GM23338 (cell line): ENCODE data around the gene CAPNS2. TPM values are rescaled to one million over a fixed set of nuclear protein-coding genes. Genes with fewer than 3 reads are reported as not detected.

Experiments
- ATAC-seq: fragments of 200-7000 bp; cut with Tn5 transposase; 3 replicates; pipeline ENCODE4 v1.9.1; 2020
- DNase-seq: peaks from one replicate; pipeline ENCODE4 v3.0.0-alpha.2; 2015; ENCODE audit warnings: low spot score
- H2AFZ ChIP-seq: fragments of 200-600 bp; sonication (generic); 2 replicates; pipeline ENCODE4 v1.8.0; 2016; ENCODE audit warnings: antibody characterized with exemption, mild to moderate bottlenecking, moderate library complexity
- H3F3A ChIP-seq: fragments of 200-600 bp; sonication (generic); replicated peaks from 2 replicates; pipeline ENCODE4 v1.8.0; 2017; ENCODE audit warnings: antibody characterized with exemption, mixed run types, low read depth
- H3K27ac ChIP-seq: fragments of 200-600 bp; sonication (generic); 2 replicates; pipeline ENCODE4 v1.6.1; 2016; ENCODE audit warnings: low read depth
- H3K27me3 ChIP-seq: fragments of 200-600 bp; sonication (generic); 2 replicates; pipeline ENCODE4 v1.8.0; 2016; ENCODE audit warnings: mild to moderate bottlenecking, mixed run types, moderate library complexity; ENCODE audit not compliant: insufficient read depth
- H3K36me3 ChIP-seq: fragments of 200-600 bp; sonication (generic); 2 replicates; pipeline ENCODE4 v1.8.0; 2016; ENCODE audit warnings: mild to moderate bottlenecking; ENCODE audit not compliant: insufficient read depth
- H3K4me1 ChIP-seq: fragments of 200-600 bp; sonication (generic); 2 replicates; pipeline ENCODE4 v1.8.0; 2016; ENCODE audit warnings: mild to moderate bottlenecking, moderate library complexity; ENCODE audit not compliant: insufficient read depth
- H3K4me2 ChIP-seq: fragments of 200-600 bp; sonication (generic); 2 replicates; pipeline ENCODE4 v1.7.1; 2017; ENCODE audit warnings: mixed run types
- H3K4me3 ChIP-seq: fragments of 200-600 bp; sonication (generic); 2 replicates; pipeline ENCODE4 v1.6.1; 2016; ENCODE audit warnings: mixed run types
- H3K79me2 ChIP-seq: fragments of 200-600 bp; sonication (generic); replicated peaks from 2 replicates; pipeline ENCODE4 v1.8.0; 2017; ENCODE audit warnings: mild to moderate bottlenecking; ENCODE audit not compliant: insufficient read depth
- H3K9me2 ChIP-seq: fragments of 200-600 bp; sonication (generic); 2 replicates; pipeline ENCODE4 v1.8.0; 2017; ENCODE audit not compliant: insufficient read depth
- H4K20me1 ChIP-seq: fragments of 200-600 bp; sonication (generic); replicated peaks from 2 replicates; pipeline ENCODE4 v1.8.0; 2017; ENCODE audit warnings: mild to moderate bottlenecking; ENCODE audit not compliant: insufficient read depth
- H3K27ac Mint-ChIP-seq: 2 replicates; pipeline ENCODE4 v1.8.0; 2020; ENCODE audit warnings: inconsistent platforms, mild to moderate bottlenecking, moderate library complexity, mixed read lengths
- H3K27me3 Mint-ChIP-seq: 3 replicates; pipeline ENCODE4 v1.8.0; 2022; ENCODE audit warnings: low read depth, mild to moderate bottlenecking, moderate library complexity, mixed read lengths, inconsistent platforms; ENCODE audit not compliant: insufficient read depth, poor library complexity
- H3K36me3 Mint-ChIP-seq: 3 replicates; pipeline ENCODE4 v1.8.0; 2021; ENCODE audit warnings: low read depth, mild to moderate bottlenecking, inconsistent platforms, moderate library complexity, mixed read lengths
- H3K4me1 Mint-ChIP-seq: 3 replicates; pipeline ENCODE4 v1.8.0; 2020; ENCODE audit warnings: mild to moderate bottlenecking, inconsistent platforms, mixed read lengths
- H3K4me3 Mint-ChIP-seq: 3 replicates; pipeline ENCODE4 v1.8.0; 2021; ENCODE audit warnings: moderate library complexity, mild to moderate bottlenecking, inconsistent platforms, mixed read lengths
- H3K9me3 Mint-ChIP-seq: 3 replicates; pipeline ENCODE4 v1.8.0; 2020; ENCODE audit warnings: moderate library complexity, mild to moderate bottlenecking, inconsistent platforms, mixed read lengths
- CREB1 ChIP-seq: fragments of 250-450 bp; sonication (Bioruptor Pico); IDR thresholded peaks from 2 replicates; pipeline ENCODE4 v1.5.0; 2020; ENCODE audit warnings: low read depth, mild to moderate bottlenecking, moderate library complexity
- ETS1 ChIP-seq: IDR thresholded peaks from 2 replicates; pipeline ENCODE4 v1.6.1; 2016; ENCODE audit warnings: antibody characterized with exemption
- EZH2 ChIP-seq: fragments of 200-600 bp; sonication (generic); IDR thresholded peaks from one replicate; pipeline ENCODE4 v1.8.0; 2017; ENCODE audit warnings: antibody characterized with exemption, mild to moderate bottlenecking, low read depth; ENCODE audit not compliant: unreplicated experiment
- EZH2phosphoT487 ChIP-seq: fragments of 200-600 bp; sonication (generic); IDR thresholded peaks from one replicate; pipeline ENCODE4 v1.8.1; 2018; ENCODE audit warnings: antibody characterized with exemption; ENCODE audit not compliant: unreplicated experiment
- JUNB ChIP-seq: IDR thresholded peaks from one replicate; pipeline ENCODE4 v1.6.1; 2016; ENCODE audit warnings: antibody characterized with exemption; ENCODE audit not compliant: unreplicated experiment
- NANOG ChIP-seq: IDR thresholded peaks from 2 replicates; pipeline ENCODE4 v1.6.1; 2016; ENCODE audit warnings: antibody characterized with exemption, borderline replicate concordance
- POLR2AphosphoS5 ChIP-seq: IDR thresholded peaks from 2 replicates; pipeline ENCODE4 v1.6.1; 2016; ENCODE audit warnings: antibody characterized with exemption, low read depth
- STAT1 ChIP-seq: IDR thresholded peaks from one replicate; pipeline ENCODE4 v1.6.1; 2016; ENCODE audit warnings: antibody characterized with exemption; ENCODE audit not compliant: unreplicated experiment
- ZNF114 ChIP-seq: fragments of 250-450 bp; sonication (Bioruptor Pico); IDR thresholded peaks from 2 replicates; pipeline ENCODE4 v1.5.0; 2020; ENCODE audit warnings: mild to moderate bottlenecking, moderate library complexity
- ZNF331 ChIP-seq: fragments of 250-450 bp; sonication (Bioruptor Pico); IDR thresholded peaks from 2 replicates; pipeline ENCODE4 v1.5.0; 2020; ENCODE audit warnings: low read depth, mild to moderate bottlenecking, moderate library complexity
- ZNF462 ChIP-seq: fragments of 250-450 bp; sonication (Bioruptor Pico); IDR thresholded peaks from 2 replicates; pipeline ENCODE4 v1.5.0; 2020; ENCODE audit warnings: mild to moderate bottlenecking, moderate library complexity
- polyA plus RNA-seq: library from polyadenylated mRNA; unstranded; fragments of >200 nt; fragmentation: Nextera tagmentation; extraction: Ambion mirVana; gene quantifications from 2 replicates; pipeline ENCODE4 v1.2.1, GENCODE V29; 2016
- total RNA-seq: library from RNA; depleted of rRNA; stranded (reverse); fragments of >200 nt; shearing (Covaris generic); gene quantifications from 2 replicates; pipeline ENCODE4 v1.2.3, GENCODE V29; 2014

CAPNS2 gene
- total and polyA plus RNA-seq, 2 experiments from 2014 or later: 0.83 TPM; not detected in 1

GRCh38 chr16:55565086-55565485 lies 1.4 kb upstream of the CAPNS2 start:
- no peak for TF ChIP-seq EZH2phosphoT487
- TF ChIP-seq NANOG: no peak
- no peak for TF ChIP-seq EZH2
- no peak for TF ChIP-seq POLR2AphosphoS5
- no peak for TF ChIP-seq ZNF462
- no peak for TF ChIP-seq ZNF331 (CRISPR knock-in tag)
- TF ChIP-seq ZNF114 (CRISPR knock-in tag): no peak
- TF ChIP-seq JUNB: no peak
- no peak for TF ChIP-seq ETS1
- TF ChIP-seq STAT1: no peak
- TF ChIP-seq CREB1 (CRISPR knock-in tag): no peak
- DNase-seq (no peak), ATAC-seq (no peak)
- no peaks in the 10 kb centered on the region for H3K36me3 Mint-ChIP-seq
- no peaks in the 10 kb centered on the region for H3K36me3 ChIP-seq
- no peaks in the 10 kb centered on the region for H3K9me2 ChIP-seq
- no peaks in the 10 kb centered on the region for H3K9me3 Mint-ChIP-seq
- H3K4me3 ChIP-seq: no peak overlapping the region
- no peaks in the 10 kb centered on the region for H3K79me2 ChIP-seq
- no peak overlapping the region for H3K27ac ChIP-seq
- no peaks in the 10 kb centered on the region for H3K27me3 Mint-ChIP-seq
- H3K4me3 Mint-ChIP-seq: no peak overlapping the region
- no peaks in the 10 kb centered on the region for H3K4me1 Mint-ChIP-seq
- H3K27ac Mint-ChIP-seq: no peak overlapping the region
- H3K4me1 ChIP-seq: no peaks in the 10 kb centered on the region
- no peaks in the 10 kb centered on the region for H3K27me3 ChIP-seq
- no peak overlapping the region for H2AFZ ChIP-seq
- no peak overlapping the region for H3K4me2 ChIP-seq
- H4K20me1 ChIP-seq: no peaks in the 10 kb centered on the region
- no peaks in the 10 kb centered on the region for H3F3A ChIP-seq
